Stomach (tissue), 4 donors: ENCODE results near the gene STK11IP.

Experiments
- CTCF ChIP-seq, 7 experiments: fragments of 450-650 bp in 4 of 7; fragments of 200-600 bp in 3 of 7; sonication (generic) in 3 of 7; IDR thresholded peaks; one replicate each; pipeline ENCODE4 v1.5.1; 2016 to 2019; ENCODE audit warnings: antibody characterized with exemption in 7 of 7, control low read depth in 2 of 7, mild to moderate bottlenecking in 1 of 7
- POLR2A ChIP-seq, 4 donors: fragments of 450-650 bp; IDR thresholded peaks; one replicate each; pipeline ENCODE4 v1.6.1; 2016; ENCODE audit warnings: antibody characterized with exemption in 4 of 4, control low read depth in 2 of 4, mild to moderate bottlenecking in 1 of 4, moderate library complexity in 1 of 4

- TF ChIP-seq CTCF (IDR thresholded peaks at IDR 0.05) (no peak), POLR2A (IDR thresholded peaks at IDR 0.05) (no peak)
Measured at GRCh38 chr2:219615894-219616293, 18.2 kb downstream of the STK11IP start.
